Raji (cell line): ENCODE results near the gene GPR158.

Experiments
- POLR2A ChIP-seq: IDR thresholded peaks from 2 replicates; pipeline ENCODE4 v1.6.1; 2011; ENCODE audit warnings: low read depth, low read length, control low read depth; ENCODE audit not compliant: insufficient read depth

Gene GPR158

DNA sequence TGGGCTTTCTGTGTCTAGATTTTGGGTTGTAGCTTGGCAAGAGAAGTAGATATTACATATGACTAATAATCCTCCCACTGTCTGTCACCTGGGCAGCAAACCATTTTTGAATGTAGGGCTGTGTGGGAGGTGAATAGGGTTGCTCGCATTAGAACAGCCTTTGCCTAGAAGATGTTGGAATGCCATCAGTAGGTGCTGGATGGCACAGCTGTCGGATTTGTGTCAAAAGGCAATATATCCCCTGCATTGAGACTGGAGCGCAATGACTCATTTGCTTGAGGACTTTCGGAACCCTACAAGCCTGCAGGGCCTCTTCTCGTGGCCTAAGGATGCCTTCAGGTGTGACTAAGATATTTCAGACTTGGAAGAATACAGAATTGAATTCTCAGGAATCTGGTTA lies 323.8 kb downstream of the GPR158 start:
- TF ChIP-seq POLR2A = no peak

- TF ChIP-seq POLR2A = no peak
These were observed 327.1 kb downstream of the GPR158 start for GRCh38 chr10:25501912-25502311.

- no peak for TF ChIP-seq POLR2A
These were observed 327.7 kb downstream of the GPR158 start for GRCh38 chr10:25502453-25502852.

DNA sequence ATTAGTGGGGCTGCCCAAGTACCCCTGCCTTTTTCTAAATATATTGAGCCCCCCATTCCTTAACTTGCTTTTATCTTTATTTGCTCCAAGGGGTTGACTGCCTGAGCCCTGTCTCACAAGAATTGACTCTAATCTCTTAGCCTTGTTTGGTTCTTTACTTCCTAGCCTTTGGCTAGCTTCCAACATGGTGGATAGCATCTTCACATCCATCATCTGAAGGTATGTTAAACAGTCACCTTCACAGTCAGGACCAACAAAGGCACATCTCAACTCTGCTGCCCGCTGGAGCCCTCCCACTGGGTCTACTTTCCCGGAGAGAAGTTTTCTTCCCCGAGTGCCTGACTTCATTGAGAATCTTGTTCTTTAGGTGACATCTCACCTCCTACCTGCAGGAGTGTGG lies 329.5 kb downstream of the GPR158 start:
- no peak for TF ChIP-seq POLR2A

DNA sequence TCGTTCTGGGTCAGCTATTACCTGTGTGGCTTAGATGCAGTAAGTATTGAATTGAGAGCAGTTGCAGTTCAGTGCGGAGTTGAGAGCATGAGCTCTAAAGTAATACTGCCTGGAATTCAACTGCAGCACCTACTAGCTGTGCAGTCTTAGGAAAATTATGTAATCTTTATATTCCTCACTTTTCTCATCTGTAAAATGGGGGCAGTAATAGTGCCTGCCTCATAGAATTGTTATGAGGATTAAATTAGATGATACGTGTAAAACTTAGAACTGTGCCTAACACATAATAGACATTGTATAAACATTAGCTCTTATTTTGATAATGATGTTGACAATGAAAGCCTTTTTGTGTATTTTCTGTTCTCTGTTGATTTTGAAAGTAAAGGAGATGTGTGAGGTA lies 330.0 kb downstream of the GPR158 start:
- no peak for TF ChIP-seq POLR2A

DNA sequence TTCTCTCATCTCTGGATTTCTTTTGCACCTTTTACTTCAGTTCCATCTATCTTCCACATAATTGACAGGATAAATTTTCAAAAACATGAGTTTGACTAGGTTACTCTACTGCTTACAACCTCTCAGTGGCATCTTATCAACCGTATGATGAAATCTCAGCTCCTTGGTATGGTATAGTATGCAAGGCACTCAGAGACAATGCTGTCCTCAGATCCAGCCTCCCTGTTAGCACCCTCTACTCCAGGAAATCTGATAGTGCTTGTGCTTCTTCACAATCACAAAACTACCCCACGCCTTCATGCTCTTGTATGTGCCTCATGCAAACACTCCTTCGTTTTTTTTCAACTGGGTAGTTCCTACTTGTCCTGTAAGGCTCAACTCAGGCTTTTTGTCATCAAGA lies 330.7 kb downstream of the GPR158 start:
- TF ChIP-seq POLR2A = no peak

DNA sequence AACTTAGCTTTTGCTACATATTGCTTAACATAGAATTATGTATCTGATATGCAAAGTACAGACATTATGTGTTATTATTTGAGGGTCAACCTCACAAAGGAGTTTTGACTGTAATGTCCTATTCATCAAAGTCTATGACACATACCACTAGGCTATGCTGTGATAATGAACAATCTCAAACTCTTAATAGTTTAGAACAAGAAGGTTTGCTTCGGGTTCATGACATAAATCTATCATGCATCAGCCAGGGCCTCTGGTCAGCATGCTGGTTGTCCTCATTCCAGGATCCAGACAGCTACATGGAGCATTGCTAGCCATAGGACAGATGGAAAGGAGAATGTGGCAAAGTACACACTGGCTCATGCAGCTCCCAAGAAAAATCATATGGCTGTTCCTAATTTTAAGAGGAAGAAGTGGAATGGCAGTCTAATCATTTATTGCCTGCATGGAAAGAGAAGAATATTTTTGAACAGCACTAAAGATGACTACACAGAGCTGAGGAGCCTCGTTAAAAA lies 332.1 kb downstream of the GPR158 start:
- no peak for TF ChIP-seq POLR2A

DNA sequence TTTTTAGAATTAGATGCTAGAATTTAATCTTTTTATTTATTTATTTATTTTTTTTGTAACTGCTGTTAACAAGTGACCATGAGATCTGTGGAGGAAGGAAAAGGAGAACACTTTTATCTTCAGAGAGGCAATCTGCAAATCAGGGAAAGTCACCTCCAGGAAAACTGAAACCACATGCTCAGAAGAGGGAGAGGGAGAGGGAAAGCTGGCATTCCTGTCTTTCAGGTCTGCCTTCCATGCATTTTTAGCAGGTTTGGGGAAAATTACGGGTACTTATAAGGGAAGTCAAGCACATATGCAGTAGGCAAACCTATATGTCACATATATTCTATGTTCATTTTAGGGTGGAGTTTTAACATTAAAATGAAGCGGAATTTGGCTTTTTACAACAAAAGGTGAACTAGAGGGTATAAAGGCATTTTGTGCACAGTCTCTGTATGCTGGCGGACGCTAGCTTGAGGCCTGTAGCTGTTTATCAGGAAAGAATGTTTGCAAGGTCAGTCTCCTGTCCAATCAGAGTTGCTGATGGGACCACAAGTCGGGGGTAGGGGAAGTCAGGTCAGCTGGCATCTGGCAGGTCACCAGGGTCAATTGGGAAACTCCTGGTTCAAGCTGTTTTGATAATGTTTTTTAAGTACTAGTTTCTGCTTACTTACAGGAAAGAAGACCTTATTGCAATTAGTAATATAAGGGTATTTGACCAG lies 333.5 kb downstream of the GPR158 start:
- no peak for TF ChIP-seq POLR2A

- no peak for TF ChIP-seq POLR2A
These were observed 334.4 kb downstream of the GPR158 start for GRCh38 chr10:25509151-25509550.

DNA sequence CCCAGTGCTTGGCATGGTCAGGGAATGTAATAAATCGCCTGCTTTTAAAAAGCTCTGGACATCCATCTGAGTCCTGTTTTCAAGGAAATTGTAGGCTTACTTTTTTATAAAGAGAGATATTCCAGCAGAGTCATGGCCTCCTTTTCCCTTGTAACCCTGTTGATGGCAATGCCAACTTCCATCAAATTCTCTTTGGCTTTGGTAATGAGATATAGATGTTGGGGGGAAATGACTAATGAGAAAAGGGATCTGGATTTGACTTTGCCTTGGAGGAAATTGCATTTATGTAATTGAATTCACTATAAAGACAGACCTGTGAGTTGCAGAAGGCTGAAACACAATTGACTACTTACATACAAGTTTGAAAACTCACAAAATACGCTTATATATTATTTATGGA lies 347.5 kb downstream of the GPR158 start:
- no peak for TF ChIP-seq POLR2A

- no peak for TF ChIP-seq POLR2A
These were observed 348.3 kb downstream of the GPR158 start for GRCh38 chr10:25522946-25523608.

DNA sequence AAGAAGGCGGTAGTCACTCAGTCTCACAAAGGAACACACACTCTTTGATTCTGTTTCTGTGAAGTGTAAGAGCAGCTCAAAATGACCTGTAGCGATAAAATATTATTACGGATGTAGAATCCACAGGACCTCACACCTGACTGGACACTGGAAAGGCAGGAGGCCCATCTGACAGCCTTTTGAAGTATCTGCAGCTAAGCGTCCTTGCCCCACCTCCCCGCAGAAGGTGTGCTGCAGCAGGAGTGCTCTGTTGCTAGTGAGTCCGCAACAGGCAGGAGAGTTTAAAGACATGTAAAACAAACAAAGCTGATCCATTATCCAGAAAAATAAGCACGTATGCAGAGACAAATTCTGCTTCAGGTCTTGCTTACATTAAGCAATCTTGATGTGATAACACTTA lies 355.5 kb downstream of the GPR158 start:
- TF ChIP-seq POLR2A = no peak

DNA sequence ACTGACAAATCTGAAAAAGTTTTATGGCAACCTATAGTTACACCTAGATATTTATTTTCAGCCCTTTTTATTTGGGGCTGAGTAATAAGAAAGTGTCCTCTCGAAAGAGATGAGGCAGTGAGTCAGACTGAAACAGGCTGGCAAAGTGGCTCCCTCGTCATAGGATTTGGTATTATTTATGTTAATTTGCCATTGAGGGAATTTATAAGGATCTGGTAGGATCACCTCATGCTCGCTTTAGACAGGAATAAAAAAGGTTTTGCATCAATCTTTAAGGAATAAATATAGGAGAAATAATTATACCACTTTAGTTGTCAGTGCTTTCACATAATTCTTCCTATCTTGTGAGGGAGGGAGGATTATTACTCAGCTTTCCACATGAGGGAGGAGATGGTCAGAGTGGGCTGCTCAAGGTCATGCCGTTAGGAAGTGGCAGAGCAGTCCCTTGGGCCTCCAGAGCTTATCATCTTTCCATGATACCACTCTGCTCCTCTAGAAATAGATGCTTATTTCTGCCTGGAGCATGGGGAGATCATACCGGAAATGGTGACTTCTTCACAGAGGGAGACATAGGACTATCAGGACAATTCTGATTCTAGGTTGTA lies 356.8 kb downstream of the GPR158 start:
- no peak for TF ChIP-seq POLR2A

GRCh38 chr10:25532213-25532612 lies 357.4 kb downstream of the GPR158 start:
- TF ChIP-seq POLR2A = no peak

- no peak for TF ChIP-seq POLR2A
These were observed 361.2 kb downstream of the GPR158 start for GRCh38 chr10:25536027-25536426.

DNA sequence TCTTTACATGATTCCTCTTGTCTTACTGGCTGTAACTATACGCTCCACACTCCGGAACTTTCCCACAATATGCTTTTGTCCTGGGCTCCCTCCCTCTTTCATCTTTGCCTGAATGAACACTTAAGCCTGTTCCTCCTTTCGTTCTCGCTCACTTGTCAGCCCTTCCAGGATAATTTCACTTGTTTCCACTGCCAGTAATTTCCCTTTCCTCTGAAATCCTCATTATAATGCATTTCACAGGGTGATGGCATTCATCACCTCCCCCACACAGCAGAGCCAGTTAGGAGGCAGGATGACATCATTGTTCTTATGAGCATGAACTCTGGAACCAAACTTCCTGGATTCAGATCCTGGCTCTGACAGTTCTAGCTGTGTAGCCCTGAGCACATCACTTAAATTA lies 372.6 kb downstream of the GPR158 start:
- no peak for TF ChIP-seq POLR2A

GRCh38 chr10:25552283-25552919 lies 377.6 kb downstream of the GPR158 start:
- no peak for TF ChIP-seq POLR2A
